Left hindlimb (tissue), 1 donor: ENCODE measurements around the gene CACNG5.
A peak's percentile ranks its signal among the peaks of the same experiment; 100 is the strongest.

Experiments used
- DNase-seq: peaks from one replicate; pipeline ENCODE4 v3.0.0-alpha.2; 2018

Gene CACNG5

DNA sequence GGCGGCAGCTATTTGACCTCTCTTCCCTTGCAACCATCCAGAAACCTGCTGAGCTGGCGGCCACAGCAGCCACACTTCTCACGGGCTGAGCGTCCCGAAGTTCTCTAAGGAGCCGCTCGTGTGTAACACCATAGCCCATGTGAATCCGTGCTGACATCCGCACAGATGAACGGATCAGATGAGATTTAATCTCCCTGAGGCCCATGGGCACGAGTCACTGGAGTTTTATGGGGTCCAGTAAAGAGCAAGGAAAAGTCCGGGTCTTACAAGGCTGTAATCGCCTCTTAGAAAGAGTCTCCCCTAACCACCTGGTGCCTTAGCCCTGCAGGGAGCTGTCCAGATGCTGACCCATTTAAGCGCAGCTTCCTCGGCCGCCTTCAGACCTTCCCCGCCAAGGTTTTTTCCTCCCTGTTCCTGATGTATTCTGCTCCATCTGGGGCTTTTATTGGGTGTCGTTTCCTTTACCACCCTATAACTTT is 5.5 kb upstream of the CACNG5 start:
- peak; percentile 76 for DNase-seq

DNA sequence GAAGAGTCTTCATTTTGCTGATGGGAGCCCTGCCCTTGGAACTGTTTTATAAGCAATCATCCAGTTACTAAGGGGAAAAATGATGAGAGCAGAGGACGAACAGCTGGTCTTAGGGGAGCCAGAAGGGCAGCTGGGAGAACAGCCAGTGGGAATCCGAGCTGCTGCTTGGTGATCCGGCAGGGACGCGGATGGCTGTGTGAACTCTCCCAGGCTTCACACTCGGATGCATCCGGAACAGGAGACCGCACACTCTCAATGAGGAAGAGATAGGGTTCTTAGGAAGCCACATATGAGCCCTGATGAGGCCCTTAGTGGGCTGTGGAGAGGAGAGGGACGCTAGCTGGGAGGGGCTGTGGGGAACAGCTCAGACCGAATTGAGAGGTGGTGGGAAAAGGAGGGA is 5.0 kb upstream of the CACNG5 start:
- no peak for DNase-seq

DNA sequence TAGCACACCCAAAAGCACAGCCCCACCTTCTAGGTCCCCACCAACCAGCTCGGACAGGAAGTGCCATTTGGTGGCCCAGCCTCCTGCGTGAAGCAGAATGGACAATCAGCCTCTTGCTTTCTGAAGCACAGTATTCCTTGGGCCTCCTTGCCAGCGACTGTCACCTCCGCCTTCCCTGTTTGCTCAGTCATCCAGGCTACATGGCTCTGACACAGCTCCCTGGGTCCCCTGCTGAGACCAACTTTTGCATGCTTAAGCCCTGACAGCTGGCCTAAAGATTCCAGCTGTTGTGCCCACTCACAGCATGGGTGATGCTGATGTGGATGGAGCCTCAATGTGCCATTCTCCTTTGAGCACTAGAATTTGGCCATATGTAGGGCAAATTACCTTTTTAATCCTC is 4.5 kb upstream of the CACNG5 start:
- DNase-seq: no peak

DNA sequence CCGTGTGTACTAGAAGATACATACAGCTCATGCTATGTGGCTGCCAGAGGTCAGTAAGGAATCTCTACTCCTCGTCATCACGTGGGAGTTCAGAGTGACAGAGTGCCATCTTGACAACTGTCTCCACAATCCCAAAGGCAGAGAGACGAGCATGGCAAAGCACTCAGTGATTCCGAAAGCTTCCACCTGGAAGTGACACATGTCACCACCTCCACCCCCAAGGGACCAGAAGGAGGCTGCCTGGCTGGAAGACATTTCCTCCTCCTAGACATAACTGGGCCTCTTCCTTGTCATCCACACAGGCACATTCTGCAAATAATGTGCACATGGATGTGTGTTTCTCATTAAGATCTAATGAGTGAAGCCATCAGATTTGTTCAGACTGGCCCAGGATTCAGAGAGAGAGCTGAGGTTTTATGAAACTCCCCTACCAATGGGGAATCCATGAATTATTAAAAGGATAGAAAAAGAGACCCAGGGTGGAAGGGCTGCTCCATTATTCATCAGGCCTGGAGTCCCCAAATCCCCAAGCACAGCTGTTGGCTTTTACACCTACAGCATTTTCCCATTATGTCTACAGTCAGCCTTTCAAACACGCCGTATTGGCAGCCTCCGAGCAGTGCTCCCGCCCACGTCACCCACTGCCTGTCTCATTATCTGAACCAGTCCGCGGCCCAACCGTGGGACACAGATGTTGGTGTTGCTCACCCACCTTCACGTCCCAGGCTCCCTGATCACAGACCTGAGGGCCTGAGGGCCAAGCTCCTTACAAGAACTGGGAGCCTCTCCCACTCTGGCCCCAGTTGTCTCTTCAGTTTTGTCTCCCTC is 3.3 kb upstream of the CACNG5 start:
- DNase-seq: no peak

DNA sequence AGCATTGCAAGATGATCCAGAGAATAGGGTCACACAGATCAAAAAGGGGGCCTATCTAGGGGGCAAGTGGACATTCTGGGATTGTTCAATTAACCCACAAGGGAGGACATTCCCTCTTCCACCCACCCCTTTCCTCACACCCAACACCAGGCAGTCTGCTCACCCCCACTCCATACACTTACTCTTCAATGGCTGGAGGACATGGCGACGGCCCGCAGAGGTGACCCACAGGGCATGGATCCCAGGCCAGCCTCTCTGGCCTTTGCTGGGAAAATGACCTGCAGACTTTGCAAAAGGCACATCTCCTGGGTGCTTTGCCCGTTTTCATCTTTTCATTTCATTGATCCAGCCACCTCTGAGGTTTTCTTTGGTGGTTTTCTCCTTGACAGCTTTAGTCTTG is 1.7 kb upstream of the CACNG5 start:
- no peak for DNase-seq

DNA sequence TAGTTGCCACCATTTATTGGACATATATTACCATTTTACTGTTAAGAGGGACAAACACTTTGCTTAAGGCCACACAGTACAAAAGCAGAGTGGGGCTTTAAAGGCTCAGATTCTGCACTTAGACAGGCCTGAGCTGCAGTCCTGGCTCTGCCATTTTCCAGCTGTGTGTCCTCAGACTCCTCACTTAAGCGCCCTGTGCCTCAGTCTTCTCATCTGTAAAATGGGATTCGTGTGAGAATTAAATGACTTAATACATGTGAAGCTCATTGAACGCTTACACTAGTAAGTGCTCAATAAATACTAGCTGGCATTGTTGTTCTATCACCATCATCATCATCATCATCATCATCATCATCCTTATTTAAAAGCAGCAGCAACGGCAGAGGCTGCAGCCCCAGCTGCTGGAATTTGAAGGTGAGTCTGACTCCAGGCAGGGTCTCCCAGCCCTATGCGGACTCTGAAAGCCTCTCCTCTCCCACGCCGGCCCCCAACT is 445 bp upstream of the CACNG5 start:
- no peak for DNase-seq

- no peak for DNase-seq
These were observed 559 bp downstream of the CACNG5 start for GRCh38 chr17:66835476-66835875.

GRCh38 chr17:66836063-66837005 is 1.4 kb downstream of the CACNG5 start:
- no peak for DNase-seq

DNA sequence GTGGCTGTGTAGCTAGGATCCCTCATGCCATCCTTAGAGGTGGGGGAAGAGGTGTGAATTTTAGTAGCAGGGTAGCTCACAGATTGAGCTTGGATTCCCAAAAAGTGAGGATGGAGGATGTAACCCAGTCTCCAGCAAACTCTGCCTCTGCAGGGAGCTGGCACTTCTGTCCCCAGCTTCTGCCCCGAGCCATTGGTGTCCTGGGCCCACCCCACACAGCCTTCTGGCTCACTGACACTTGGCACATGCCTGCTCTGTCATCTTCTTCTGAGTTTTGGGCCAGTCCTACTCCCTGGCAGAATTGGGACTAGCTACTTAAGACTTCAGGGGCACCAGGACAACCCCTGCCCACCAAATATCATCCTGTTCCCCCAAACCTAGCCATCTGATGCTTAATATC is 2.3 kb downstream of the CACNG5 start:
- DNase-seq: no peak

DNA sequence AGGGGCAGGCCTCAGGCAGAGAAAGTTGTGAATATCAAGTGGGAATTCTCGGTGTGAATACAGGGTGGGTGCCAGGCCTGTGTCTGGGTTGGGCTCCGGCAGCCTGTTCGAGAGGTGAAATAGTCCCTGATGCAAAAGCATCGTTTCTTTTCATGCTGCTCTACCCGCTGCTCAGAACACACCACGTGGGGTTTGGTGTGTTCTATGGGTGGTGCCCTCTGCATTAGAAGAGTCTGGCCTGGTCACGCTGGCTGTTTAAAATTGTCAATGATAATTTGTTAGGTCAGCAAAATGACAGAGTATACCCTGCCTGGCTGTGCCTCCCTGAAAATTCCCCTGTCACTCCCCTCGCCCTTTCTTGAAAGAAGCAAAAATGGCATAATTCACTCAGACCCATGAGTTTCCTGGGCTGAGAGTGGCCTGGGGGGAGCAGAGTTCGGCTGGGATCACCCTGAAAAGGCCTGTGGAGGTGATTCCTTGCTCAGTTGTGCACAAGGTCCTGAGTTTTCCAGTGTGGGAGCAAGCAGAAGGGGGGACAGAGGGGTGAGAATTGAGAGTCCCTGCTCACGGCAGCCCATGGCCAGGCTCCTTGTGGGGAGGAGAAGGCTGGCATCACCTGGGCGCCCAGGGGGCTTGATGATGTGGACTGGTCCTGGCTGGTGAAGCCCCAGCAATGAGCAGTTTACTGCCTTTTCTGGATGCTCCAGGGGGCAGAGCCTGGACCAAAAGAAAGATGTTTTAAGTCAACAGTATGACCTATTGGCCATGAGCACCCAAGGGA is 3.2 kb downstream of the CACNG5 start:
- DNase-seq: no peak

DNA sequence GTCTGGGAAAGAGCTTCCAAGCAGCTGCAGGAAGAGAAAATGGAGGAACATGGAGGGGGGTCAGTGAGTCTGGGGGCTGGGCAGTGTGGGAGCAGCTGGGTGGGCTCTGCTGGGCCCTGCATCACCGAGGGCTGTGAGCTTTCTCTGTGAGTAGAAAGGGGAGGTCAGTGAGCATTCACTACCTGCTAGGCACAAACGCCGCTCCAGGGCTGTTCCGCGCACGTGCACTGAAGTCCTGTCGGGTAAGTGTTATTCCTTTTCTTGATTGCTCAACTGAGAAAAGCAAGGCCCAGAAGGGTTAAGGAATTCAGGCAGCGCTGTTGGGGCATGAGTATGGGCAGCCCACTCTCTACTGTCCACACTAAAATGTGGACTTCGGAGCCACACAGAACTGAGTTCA is 4.7 kb downstream of the CACNG5 start:
- no peak for DNase-seq

DNA sequence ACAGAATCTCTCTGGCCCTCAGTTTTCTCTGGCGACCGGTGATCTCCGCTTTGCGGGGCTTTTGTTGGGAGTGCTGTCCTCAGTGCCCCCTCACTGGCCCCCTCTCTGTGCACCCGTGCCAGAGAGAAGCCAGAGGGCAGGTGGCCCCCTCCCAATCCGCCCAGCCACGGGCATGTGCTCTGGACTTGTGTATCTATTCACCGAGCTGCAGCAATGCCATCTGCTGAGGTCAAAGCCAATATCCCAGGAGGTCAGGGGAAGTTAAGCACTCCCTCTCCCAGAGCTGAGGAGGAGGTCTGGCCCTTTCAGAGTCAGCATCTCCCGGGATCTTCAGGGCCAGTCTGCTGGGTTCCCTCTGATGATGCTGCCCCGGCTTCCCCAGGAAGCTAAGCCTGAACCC is 5.1 kb downstream of the CACNG5 start:
- DNase-seq: no peak

- DNase-seq: no peak
These were observed 6.4 kb downstream of the CACNG5 start for GRCh38 chr17:66841328-66841727.

DNA sequence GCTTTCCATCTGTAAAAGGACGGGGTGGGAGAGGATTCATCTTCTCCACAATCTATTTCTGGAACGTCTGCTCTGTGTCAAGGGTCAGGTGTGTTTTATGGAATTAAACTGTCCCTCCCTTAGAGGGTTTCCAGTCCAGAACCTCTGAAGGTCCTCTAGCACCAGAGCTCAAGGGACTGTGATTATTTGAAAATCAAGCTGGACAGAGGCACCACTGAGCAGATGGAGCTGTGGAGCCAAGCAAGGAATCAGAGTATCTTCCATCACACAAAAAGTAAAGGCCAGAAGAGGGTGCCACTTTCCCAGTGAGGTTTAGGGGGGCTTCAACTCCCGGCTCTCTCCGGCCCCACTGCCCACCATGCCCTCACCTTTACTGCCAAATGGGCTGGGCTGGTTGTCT is 6.8 kb downstream of the CACNG5 start:
- no peak for DNase-seq

DNA sequence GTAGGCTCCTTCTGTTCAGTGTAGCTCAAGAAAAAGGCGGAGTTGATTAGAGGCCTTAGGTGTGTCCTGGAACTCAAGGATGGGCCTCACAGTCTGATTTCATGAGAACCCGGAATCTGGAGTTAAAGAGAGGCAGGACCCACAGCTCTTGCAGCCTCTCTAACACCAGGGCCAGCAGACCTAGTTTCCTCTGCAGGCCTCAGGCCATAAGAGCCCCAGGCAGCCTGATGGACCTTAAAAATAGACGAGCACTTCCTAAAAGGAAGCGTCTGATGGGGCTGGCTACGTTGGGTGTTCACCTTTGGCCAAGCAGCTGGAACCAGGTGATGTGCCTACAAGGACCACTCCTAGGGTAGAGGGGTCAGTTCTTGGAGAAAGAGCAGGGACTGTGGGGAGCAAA is 7.6 kb downstream of the CACNG5 start:
- DNase-seq: no peak

- no peak for DNase-seq
These were observed 8.0 kb downstream of the CACNG5 start for GRCh38 chr17:66842959-66843358.

DNA sequence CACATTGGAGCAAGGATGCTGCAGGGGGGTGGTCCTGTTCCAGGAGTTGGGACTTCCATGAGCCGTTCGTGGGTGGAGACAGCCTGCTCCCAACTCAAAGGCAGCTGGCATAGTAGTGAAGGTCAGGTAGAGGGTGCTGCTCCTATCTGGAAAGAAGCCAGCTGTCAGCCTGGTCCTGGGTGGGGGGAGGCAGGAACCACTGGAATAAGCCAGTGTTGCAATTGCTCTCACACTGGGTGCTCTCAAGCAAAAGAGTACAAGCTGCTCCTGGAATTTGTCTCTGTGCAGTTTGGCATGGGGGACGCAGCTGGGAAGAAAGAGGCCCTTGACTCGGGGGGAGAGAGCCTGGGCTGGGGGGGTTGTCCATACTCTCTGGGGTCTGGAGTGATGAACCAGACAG is 8.7 kb downstream of the CACNG5 start:
- DNase-seq: no peak

- no peak for DNase-seq
These were observed 12.8 kb downstream of the CACNG5 start for GRCh38 chr17:66847704-66848103.

DNA sequence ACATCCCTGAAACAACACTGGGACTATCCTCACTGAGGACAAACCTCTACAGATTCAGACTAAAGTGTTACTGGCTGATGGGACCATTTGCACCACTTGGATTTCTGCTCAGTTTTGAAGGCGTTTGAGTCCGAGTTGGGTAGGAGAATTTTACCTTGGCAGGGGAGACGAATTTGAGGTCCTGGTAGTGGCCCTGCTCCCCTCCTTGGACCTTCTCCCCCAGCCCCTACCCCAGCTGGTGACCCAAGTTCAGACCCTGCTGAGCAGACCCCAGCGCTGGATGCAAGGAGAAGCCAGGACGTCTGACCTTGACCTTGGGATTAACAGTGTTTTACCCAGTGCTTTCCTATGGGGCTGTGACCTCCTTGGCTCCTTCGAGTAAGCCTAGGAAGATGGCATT is 13.6 kb downstream of the CACNG5 start:
- no peak for DNase-seq

- DNase-seq: no peak
These were observed 14.2 kb downstream of the CACNG5 start for GRCh38 chr17:66849032-66849655.

- DNase-seq: no peak
These were observed 15.1 kb downstream of the CACNG5 start for GRCh38 chr17:66849851-66850580.

- DNase-seq: no peak
These were observed 15.8 kb downstream of the CACNG5 start for GRCh38 chr17:66850692-66851091.
